ENCODE data around the gene NTM.

The NTM gene

GRCh38 chr11:131764126-131764525 lies 393.7 kb downstream of the NTM start:
- H3K27ac Mint-ChIP-seq: no peak overlapping the region
- no peaks in the 10 kb centered on the region for H3K27me3 Mint-ChIP-seq
- H3K36me3 Mint-ChIP-seq: no peaks in the 10 kb centered on the region
- no peaks in the 10 kb centered on the region for H3K4me1 Mint-ChIP-seq
- peaks cover 12% of the 10 kb centered on the region for H3K9me3 Mint-ChIP-seq
- H3K4me3 Mint-ChIP-seq: no peak overlapping the region

DNA sequence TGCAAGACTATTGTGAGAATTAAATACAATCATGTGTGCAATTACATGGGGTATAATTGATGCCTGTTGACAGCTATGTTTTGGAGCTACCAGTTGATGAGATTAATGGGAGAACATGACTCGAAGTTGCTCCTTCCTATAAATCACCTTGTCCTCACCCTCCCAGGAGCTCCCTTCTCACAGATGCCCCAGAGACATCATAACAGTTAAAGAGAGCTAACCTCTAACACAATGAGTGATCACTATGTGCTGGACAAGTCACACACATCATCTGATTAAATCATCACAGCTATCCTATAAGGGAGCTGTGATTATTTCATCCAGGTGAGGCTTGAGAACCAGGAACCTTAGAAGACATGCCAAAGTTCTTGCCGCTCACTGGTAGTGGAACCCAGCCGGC lies 394.2 kb downstream of the NTM start:
- no peaks in the 10 kb centered on the region for H3K4me1 Mint-ChIP-seq
- H3K4me3 Mint-ChIP-seq: no peak overlapping the region
- H3K27ac Mint-ChIP-seq: no peak overlapping the region
- H3K27me3 Mint-ChIP-seq: no peaks in the 10 kb centered on the region
- no peaks in the 10 kb centered on the region for H3K36me3 Mint-ChIP-seq
- H3K9me3 Mint-ChIP-seq: peaks cover 9% of the 10 kb centered on the region

GRCh38 chr11:131766637-131767036 lies 396.2 kb downstream of the NTM start:
- Mint-ChIP-seq H3K27ac (no peak overlapping the region), H3K27me3 (no peaks in the 10 kb centered on the region), H3K9me3 (peaks cover 6% of the 10 kb centered on the region), H3K4me1 (no peaks in the 10 kb centered on the region), H3K4me3 (no peak overlapping the region), H3K36me3 (no peaks in the 10 kb centered on the region)

GRCh38 chr11:131767421-131767820 lies 397.0 kb downstream of the NTM start:
- no peaks in the 10 kb centered on the region for H3K4me1 Mint-ChIP-seq
- H3K27ac Mint-ChIP-seq: no peak overlapping the region
- H3K4me3 Mint-ChIP-seq: no peak overlapping the region
- H3K27me3 Mint-ChIP-seq: no peaks in the 10 kb centered on the region
- peaks cover 6% of the 10 kb centered on the region for H3K9me3 Mint-ChIP-seq
- no peaks in the 10 kb centered on the region for H3K36me3 Mint-ChIP-seq

GRCh38 chr11:131770801-131771200 lies 400.4 kb downstream of the NTM start:
- no peak overlapping the region for H3K4me3 Mint-ChIP-seq
- H3K4me1 Mint-ChIP-seq: no peaks in the 10 kb centered on the region
- peaks cover 2% of the 10 kb centered on the region for H3K27me3 Mint-ChIP-seq
- H3K27ac Mint-ChIP-seq: no peak overlapping the region
- H3K9me3 Mint-ChIP-seq: no peaks in the 10 kb centered on the region
- no peaks in the 10 kb centered on the region for H3K36me3 Mint-ChIP-seq

DNA sequence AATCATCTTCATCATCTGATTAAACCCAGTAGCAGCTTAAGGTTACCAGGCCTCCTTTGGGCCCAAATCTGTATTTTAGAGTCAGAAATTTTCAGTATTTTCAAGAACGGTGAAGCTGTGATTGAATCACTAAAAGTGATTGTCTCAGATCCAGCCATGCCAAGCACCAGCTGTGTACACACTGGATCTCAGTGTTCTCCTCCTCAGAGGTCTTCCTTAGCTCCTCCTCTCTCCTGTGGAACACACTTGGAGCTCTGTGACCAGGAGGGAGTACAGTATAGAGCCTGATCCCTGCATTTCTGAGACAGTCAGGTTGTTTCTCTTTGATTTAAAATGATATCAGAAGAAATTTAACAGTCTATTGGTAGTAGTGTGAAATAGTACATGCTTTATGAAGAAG lies 401.1 kb downstream of the NTM start:
- H3K4me1 Mint-ChIP-seq: no peaks in the 10 kb centered on the region
- H3K4me3 Mint-ChIP-seq: no peak overlapping the region
- peaks cover 2% of the 10 kb centered on the region for H3K27me3 Mint-ChIP-seq
- H3K36me3 Mint-ChIP-seq: no peaks in the 10 kb centered on the region
- no peak overlapping the region for H3K27ac Mint-ChIP-seq
- no peaks in the 10 kb centered on the region for H3K9me3 Mint-ChIP-seq

DNA sequence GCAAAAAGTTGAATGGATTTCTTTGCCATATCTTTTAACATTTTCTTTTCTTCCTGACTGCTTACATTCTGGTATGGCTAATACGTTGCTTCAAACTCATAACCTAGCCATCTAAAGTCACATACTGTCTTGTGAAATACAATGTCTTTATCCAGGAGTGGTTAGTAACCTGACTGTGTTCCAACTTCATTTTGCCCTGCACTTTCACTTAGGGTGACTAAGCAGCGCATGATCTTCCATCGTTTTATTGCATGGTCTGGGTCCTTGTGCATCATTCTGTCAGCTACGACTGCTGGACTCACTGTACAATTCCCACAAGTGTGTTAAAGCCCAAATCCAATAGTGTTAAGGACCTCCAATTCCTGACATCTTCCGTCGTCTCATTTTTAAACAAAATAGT lies 403.2 kb downstream of the NTM start:
- Mint-ChIP-seq H3K4me3 (no peak overlapping the region), H3K9me3 (no peaks in the 10 kb centered on the region), H3K27me3 (peaks cover 2% of the 10 kb centered on the region)

GRCh38 chr11:131776211-131776610 lies 405.8 kb downstream of the NTM start:
- H3K27ac Mint-ChIP-seq: no peak overlapping the region
- H3K4me1 Mint-ChIP-seq: no peaks in the 10 kb centered on the region
- no peaks in the 10 kb centered on the region for H3K9me3 Mint-ChIP-seq
- no peaks in the 10 kb centered on the region for H3K36me3 Mint-ChIP-seq
- H3K27me3 Mint-ChIP-seq: peaks cover 2% of the 10 kb centered on the region
- no peak overlapping the region for H3K4me3 Mint-ChIP-seq

More for the DNA sequence above, 403.2 kb downstream of the NTM start:
- H3K27ac Mint-ChIP-seq: no peak overlapping the region
- no peaks in the 10 kb centered on the region for H3K36me3 Mint-ChIP-seq
- H3K4me1 Mint-ChIP-seq: no peaks in the 10 kb centered on the region

GRCh38 chr11:131785801-131786200 lies 415.4 kb downstream of the NTM start:
- H3K36me3 Mint-ChIP-seq: no peaks in the 10 kb centered on the region
- no peaks in the 10 kb centered on the region for H3K9me3 Mint-ChIP-seq
- no peak overlapping the region for H3K4me3 Mint-ChIP-seq
- no peak overlapping the region for H3K27ac Mint-ChIP-seq
- H3K27me3 Mint-ChIP-seq: no peaks in the 10 kb centered on the region
- no peaks in the 10 kb centered on the region for H3K4me1 Mint-ChIP-seq

- Mint-ChIP-seq H3K4me1 (no peaks in the 10 kb centered on the region), H3K36me3 (no peaks in the 10 kb centered on the region), H3K9me3 (no peaks in the 10 kb centered on the region), H3K27me3 (no peaks in the 10 kb centered on the region), H3K27ac (no peak overlapping the region), H3K4me3 (no peak overlapping the region)
Observed at GRCh38 chr11:131787119-131787518, 416.7 kb downstream of the NTM start.

- no peak overlapping the region for H3K4me3 Mint-ChIP-seq
- no peaks in the 10 kb centered on the region for H3K9me3 Mint-ChIP-seq
- H3K27ac Mint-ChIP-seq: no peak overlapping the region
- no peaks in the 10 kb centered on the region for H3K4me1 Mint-ChIP-seq
- no peaks in the 10 kb centered on the region for H3K36me3 Mint-ChIP-seq
- H3K27me3 Mint-ChIP-seq: no peaks in the 10 kb centered on the region
Observed at GRCh38 chr11:131790586-131790985, 420.2 kb downstream of the NTM start.

- H3K9me3 Mint-ChIP-seq: no peaks in the 10 kb centered on the region
- H3K4me3 Mint-ChIP-seq: no peak overlapping the region
- H3K36me3 Mint-ChIP-seq: no peaks in the 10 kb centered on the region
- H3K4me1 Mint-ChIP-seq: no peaks in the 10 kb centered on the region
- no peak overlapping the region for H3K27ac Mint-ChIP-seq
- H3K27me3 Mint-ChIP-seq: no peaks in the 10 kb centered on the region
Observed at GRCh38 chr11:131792243-131792642, 421.8 kb downstream of the NTM start.

DNA sequence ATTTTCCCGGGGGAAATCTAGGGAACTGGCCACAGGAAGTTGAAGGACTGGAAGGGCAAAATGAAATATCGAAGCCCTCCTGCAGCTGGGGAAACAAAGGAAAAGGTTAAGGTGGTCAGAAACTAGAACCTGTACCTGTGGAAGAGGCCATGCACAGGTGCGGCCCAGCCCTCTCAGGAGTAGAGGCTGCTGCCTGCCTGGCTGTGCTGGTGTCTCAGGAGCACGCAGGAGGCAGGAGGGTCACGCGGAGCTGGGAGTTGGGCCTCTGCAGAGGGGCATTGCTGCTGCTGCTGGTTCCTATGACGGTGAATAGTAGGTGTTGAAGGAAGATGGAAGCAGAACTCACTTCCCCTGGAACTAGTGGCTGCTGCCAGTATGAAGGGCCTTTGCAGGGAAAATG lies 425.7 kb downstream of the NTM start:
- H3K27ac Mint-ChIP-seq: no peak overlapping the region
- no peaks in the 10 kb centered on the region for H3K36me3 Mint-ChIP-seq
- no peak overlapping the region for H3K4me3 Mint-ChIP-seq
- H3K4me1 Mint-ChIP-seq: no peaks in the 10 kb centered on the region
- H3K9me3 Mint-ChIP-seq: no peaks in the 10 kb centered on the region
- no peaks in the 10 kb centered on the region for H3K27me3 Mint-ChIP-seq

DNA sequence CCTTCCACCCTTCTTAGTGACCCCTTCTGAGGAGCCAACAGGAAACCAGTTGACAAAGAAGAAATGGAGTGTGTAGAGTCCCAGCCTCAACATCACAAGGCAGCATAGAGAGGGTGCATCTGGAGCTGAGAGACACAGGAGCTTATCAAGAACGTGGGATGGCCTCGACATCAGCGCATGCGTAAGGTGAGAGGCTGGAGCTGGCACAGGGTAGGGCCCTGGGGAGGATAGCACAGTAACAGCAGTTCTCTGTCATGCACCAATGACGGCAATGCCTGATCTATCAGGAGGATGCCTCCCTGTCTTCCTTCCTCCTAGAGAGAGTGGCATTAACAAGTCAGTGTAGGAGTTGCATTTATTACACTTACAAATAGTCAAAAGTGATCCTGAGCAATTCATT lies 426.1 kb downstream of the NTM start:
- no peak overlapping the region for H3K4me3 Mint-ChIP-seq
- H3K4me1 Mint-ChIP-seq: no peaks in the 10 kb centered on the region
- H3K27ac Mint-ChIP-seq: no peak overlapping the region
- no peaks in the 10 kb centered on the region for H3K36me3 Mint-ChIP-seq
- H3K27me3 Mint-ChIP-seq: no peaks in the 10 kb centered on the region
- H3K9me3 Mint-ChIP-seq: no peaks in the 10 kb centered on the region

- Mint-ChIP-seq H3K27me3 (no peaks in the 10 kb centered on the region), H3K36me3 (no peaks in the 10 kb centered on the region), H3K4me3 (no peak overlapping the region), H3K9me3 (no peaks in the 10 kb centered on the region), H3K27ac (no peak overlapping the region), H3K4me1 (no peaks in the 10 kb centered on the region)
Observed at GRCh38 chr11:131800452-131800851, 430.0 kb downstream of the NTM start.

GRCh38 chr11:131802440-131803115 lies 432.2 kb downstream of the NTM start:
- H3K4me3 Mint-ChIP-seq: no peak overlapping the region
- H3K36me3 Mint-ChIP-seq: no peaks in the 10 kb centered on the region
- no peak overlapping the region for H3K27ac Mint-ChIP-seq
- H3K27me3 Mint-ChIP-seq: no peaks in the 10 kb centered on the region
- no peaks in the 10 kb centered on the region for H3K4me1 Mint-ChIP-seq
- no peaks in the 10 kb centered on the region for H3K9me3 Mint-ChIP-seq

- Mint-ChIP-seq H3K36me3 (no peaks in the 10 kb centered on the region), H3K27ac (no peak overlapping the region), H3K4me1 (no peaks in the 10 kb centered on the region), H3K4me3 (no peak overlapping the region), H3K27me3 (no peaks in the 10 kb centered on the region), H3K9me3 (no peaks in the 10 kb centered on the region)
Observed at GRCh38 chr11:131807876-131808275, 437.5 kb downstream of the NTM start.
